Right lobe of liver (tissue), 4 donors: ENCODE results near the gene LHX5.

Experiments
- CTCF ChIP-seq, 4 donors: fragments of 200-600 bp in 3 of 4; fragments of 450-650 bp in 1 of 4; IDR thresholded peaks; one replicate each; pipeline versions ENCODE4 v1.5.1 to v1.8.0; 2016 to 2022; ENCODE audit warnings: antibody characterized with exemption in 4 of 4, mild to moderate bottlenecking in 2 of 4
- POLR2A ChIP-seq: fragments of 450-650 bp; IDR thresholded peaks from one replicate; pipeline ENCODE4 v1.6.1; 2017; ENCODE audit warnings: antibody characterized with exemption, mild to moderate bottlenecking
- donor health status: DM: no; HTN: no; CAD: no.
- donor health status: DM: no; HTN: no; CAD: no.
- donor health status: DM: no; HTN: yes; CAD: no.

- TF ChIP-seq CTCF (IDR thresholded peaks at IDR 0.05) (no peak), POLR2A (no peak)
These were observed 7.8 kb downstream of the LHX5 start for GRCh38 chr12:113463746-113464451.
